DMS 273 (cell line): ENCODE data around the gene OR51V1.
"Not testable (repeated sequence)": the region's sequence is repeated elsewhere in the genome, so short reads cannot be mapped to it uniquely, and the experiment has no call there.

Experiments
- DNase-seq: peaks from one replicate; lab custom pipeline; 2025; ENCODE audit not compliant: unreplicated experiment; lab: John Stamatoyannopoulos, UW

The OR51V1 gene

GRCh38 chr11:5171856-5172255 is 28.6 kb downstream of the OR51V1 start:
- DNase-seq = no peak

GRCh38 chr11:5165898-5166297 is 34.6 kb downstream of the OR51V1 start:
- DNase-seq = not testable (repeated sequence)

GRCh38 chr11:5164807-5165206 is 35.7 kb downstream of the OR51V1 start:
- DNase-seq = not testable (repeated sequence)

GRCh38 chr11:5161045-5161444 is 39.4 kb downstream of the OR51V1 start:
- DNase-seq = not testable (repeated sequence)

- not testable (repeated sequence) for DNase-seq
Observed at GRCh38 chr11:5160217-5160616, 40.3 kb downstream of the OR51V1 start.

GRCh38 chr11:5159806-5160205 is 40.7 kb downstream of the OR51V1 start:
- no peak for DNase-seq

GRCh38 chr11:5154657-5155056 is 45.8 kb downstream of the OR51V1 start, which contains the start of gene OR52A1:
TSS of gene OR52A1 (minus strand) at chr11:5154757. CDS start at chr11:5152369, 2,388 bp downstream.
- DNase-seq = no peak

GRCh38 chr11:5153574-5154431 is 46.7 kb downstream of the OR51V1 start:
- no peak for DNase-seq

- no peak for DNase-seq
Observed at GRCh38 chr11:5151713-5152153, 48.7 kb downstream of the OR51V1 start.
